Measurements from ENCODE around the gene GPR35.

GPR35 gene

DNA sequence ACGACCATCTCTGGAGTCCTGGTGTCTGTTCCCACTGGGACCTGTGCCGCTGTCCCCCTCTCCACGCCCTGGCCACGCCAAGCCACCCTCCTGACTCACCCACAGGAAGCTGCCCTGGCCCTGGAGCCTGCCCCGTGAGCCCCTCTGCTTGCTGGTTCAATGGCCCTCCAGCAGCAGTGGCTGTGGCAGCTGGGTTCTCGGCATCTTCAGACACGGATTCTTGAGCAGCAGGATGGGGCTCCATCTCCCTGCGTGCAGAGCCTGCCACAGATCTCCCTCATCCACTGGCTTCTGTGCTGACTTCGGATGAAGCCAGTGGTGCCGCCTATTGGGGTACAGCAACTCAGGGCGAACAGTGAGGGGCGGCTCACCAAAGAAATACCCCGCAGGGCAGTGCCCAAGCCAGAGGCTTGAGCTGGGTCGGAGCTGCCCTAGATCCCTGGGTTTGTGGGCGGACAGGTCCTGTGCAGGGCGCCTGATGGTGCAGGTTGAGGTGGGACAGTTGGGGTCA lies 24.8 kb upstream of the GPR35 start:
- Histone ChIP-seq H4K20me1 (ENCODE audit: insufficient read depth, low read length) (no peaks in the 10 kb centered on the region), H3F3A (ENCODE audit: insufficient read depth, low read length) (no peaks in the 10 kb centered on the region), H3K9ac (ENCODE audit: low read length) (no peak overlapping the region), H3K4me1 (ENCODE audit: insufficient read depth, low read length, severe bottlenecking) (no peaks in the 10 kb centered on the region), H3K9me3 (ENCODE audit: low read length) (no peaks in the 10 kb centered on the region), H3K27ac (ENCODE audit: low read depth, low read length, poor library complexity, severe bottlenecking) (no peak overlapping the region), H3K4me3 (ENCODE audit: low read depth, low read length, poor library complexity, severe bottlenecking) (no peak overlapping the region), H3K4me2 (ENCODE audit: low read length) (no peak overlapping the region), H3K27me3 (ENCODE audit: insufficient read depth, low read length) (no peaks in the 10 kb centered on the region), H2AFZ (ENCODE audit: low read length) (no peak overlapping the region), H3K9me2 (ENCODE audit: low read depth, low read length) (no peaks in the 10 kb centered on the region), H3K79me2 (ENCODE audit: insufficient read depth, low read length) (no peaks in the 10 kb centered on the region), H3K36me3 (ENCODE audit: insufficient read depth, low read length) (peaks cover 9% of the 10 kb centered on the region; the same call in 1 of the 2 replicates)
- no peak for TF ChIP-seq EZH2 (IDR thresholded peaks at IDR 0.05; ENCODE audit: borderline replicate concordance, low read length)
- TF ChIP-seq, protein P1, sequence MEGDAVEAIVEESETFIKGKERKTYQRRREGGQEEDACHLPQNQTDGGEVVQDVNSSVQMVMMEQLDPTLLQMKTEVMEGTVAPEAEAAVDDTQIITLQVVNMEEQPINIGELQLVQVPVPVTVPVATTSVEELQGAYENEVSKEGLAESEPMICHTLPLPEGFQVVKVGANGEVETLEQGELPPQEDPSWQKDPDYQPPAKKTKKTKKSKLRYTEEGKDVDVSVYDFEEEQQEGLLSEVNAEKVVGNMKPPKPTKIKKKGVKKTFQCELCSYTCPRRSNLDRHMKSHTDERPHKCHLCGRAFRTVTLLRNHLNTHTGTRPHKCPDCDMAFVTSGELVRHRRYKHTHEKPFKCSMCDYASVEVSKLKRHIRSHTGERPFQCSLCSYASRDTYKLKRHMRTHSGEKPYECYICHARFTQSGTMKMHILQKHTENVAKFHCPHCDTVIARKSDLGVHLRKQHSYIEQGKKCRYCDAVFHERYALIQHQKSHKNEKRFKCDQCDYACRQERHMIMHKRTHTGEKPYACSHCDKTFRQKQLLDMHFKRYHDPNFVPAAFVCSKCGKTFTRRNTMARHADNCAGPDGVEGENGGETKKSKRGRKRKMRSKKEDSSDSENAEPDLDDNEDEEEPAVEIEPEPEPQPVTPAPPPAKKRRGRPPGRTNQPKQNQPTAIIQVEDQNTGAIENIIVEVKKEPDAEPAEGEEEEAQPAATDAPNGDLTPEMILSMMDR (IDR thresholded peaks at IDR 0.05; ENCODE audit: low read length) = no peak

DNA sequence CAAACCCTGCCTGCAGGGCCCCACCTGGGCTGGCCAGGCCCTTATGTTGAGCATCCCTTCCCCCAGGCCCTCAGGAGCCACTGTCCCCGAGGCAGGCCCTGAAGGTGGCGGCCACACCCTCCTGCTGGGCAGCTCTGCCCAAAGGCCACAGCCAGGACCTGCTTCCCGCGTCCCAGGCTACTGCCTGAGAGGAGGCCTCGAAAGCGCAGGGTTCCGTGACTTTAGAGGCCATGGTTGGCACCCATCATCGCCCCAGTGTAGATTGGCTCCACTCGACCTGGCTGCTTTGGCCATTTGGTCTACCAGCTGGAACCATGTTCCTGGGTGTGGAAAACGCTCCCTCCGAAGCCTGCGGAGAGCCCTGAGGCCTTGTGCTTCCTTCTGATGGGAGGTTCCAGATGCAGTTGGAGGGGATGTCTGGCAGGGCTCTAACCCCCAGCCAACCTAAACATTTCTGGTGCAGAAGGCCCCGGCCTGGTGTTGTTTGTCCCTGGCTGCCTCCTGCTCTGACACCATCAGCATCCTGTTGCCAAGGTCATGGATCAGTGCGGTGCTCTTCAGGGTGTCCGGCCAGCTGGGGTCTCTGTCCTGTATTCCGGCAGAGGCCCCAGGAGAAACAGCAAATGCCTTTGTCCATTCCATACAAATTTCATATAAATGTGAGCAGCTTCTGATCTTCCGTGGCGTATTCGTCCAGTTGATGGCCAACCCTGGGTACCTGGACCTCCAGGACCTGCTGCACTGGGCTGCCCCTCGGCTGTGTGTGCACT lies 24.0 kb upstream of the GPR35 start:
- Histone ChIP-seq H3K27me3 (ENCODE audit: insufficient read depth, low read length) (no peaks in the 10 kb centered on the region), H3K4me2 (ENCODE audit: low read length) (no peak overlapping the region), H3K4me1 (ENCODE audit: insufficient read depth, low read length, severe bottlenecking) (no peaks in the 10 kb centered on the region), H3K79me2 (ENCODE audit: insufficient read depth, low read length) (no peaks in the 10 kb centered on the region), H3K9me2 (ENCODE audit: low read depth, low read length) (no peaks in the 10 kb centered on the region), H3K36me3 (ENCODE audit: insufficient read depth, low read length) (peaks cover 9% of the 10 kb centered on the region; the same call in 1 of the 2 replicates), H3F3A (ENCODE audit: insufficient read depth, low read length) (no peaks in the 10 kb centered on the region), H3K9me3 (ENCODE audit: low read length) (no peaks in the 10 kb centered on the region), H4K20me1 (ENCODE audit: insufficient read depth, low read length) (no peaks in the 10 kb centered on the region), H3K4me3 (ENCODE audit: low read depth, low read length, poor library complexity, severe bottlenecking) (no peak overlapping the region), H3K9ac (ENCODE audit: low read length) (no peak overlapping the region), H2AFZ (ENCODE audit: low read length) (no peak overlapping the region), H3K27ac (ENCODE audit: low read depth, low read length, poor library complexity, severe bottlenecking) (no peak overlapping the region)
- TF ChIP-seq EZH2 (IDR thresholded peaks at IDR 0.05; ENCODE audit: borderline replicate concordance, low read length) = no peak
- TF ChIP-seq, protein P1 (IDR thresholded peaks at IDR 0.05; ENCODE audit: low read length) = no peak

DNA sequence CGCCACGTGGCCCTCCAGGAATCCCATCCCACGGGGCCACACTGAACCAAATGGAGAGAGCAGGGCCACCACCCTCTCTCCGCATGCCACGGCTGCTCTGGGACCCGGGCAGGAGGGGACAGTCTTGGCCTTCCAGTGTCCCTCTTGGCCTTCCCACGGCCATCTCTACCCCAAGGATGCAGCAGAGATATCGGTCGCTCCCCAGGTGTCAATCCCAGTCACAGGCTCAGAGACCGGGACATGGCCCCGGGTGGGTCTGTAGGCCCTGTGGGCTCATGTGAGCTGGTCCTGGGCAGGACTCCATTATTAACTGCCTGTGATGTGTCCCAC lies 23.5 kb upstream of the GPR35 start:
- Histone ChIP-seq H3K9me2 (ENCODE audit: low read depth, low read length) (no peaks in the 10 kb centered on the region), H3K4me1 (ENCODE audit: insufficient read depth, low read length, severe bottlenecking) (no peaks in the 10 kb centered on the region), H3K79me2 (ENCODE audit: insufficient read depth, low read length) (no peaks in the 10 kb centered on the region), H3K27me3 (ENCODE audit: insufficient read depth, low read length) (no peaks in the 10 kb centered on the region), H3F3A (ENCODE audit: insufficient read depth, low read length) (no peaks in the 10 kb centered on the region), H3K4me3 (ENCODE audit: low read depth, low read length, poor library complexity, severe bottlenecking) (no peak overlapping the region), H3K9ac (ENCODE audit: low read length) (no peak overlapping the region), H3K27ac (ENCODE audit: low read depth, low read length, poor library complexity, severe bottlenecking) (no peak overlapping the region), H3K36me3 (ENCODE audit: insufficient read depth, low read length) (peaks cover 9% of the 10 kb centered on the region; the same call in 1 of the 2 replicates), H3K9me3 (ENCODE audit: low read length) (no peaks in the 10 kb centered on the region), H4K20me1 (ENCODE audit: insufficient read depth, low read length) (no peaks in the 10 kb centered on the region), H3K4me2 (ENCODE audit: low read length) (no peak overlapping the region), H2AFZ (ENCODE audit: low read length) (no peak overlapping the region)
- TF ChIP-seq, protein P1 (IDR thresholded peaks at IDR 0.05; ENCODE audit: low read length) = no peak
- no peak for TF ChIP-seq EZH2 (IDR thresholded peaks at IDR 0.05; ENCODE audit: borderline replicate concordance, low read length)
